GM21528 (cell line): ENCODE data around the gene NOP56.

Experiments used
- ATAC-seq: cut with Tn5 transposase; IDR thresholded peaks from one replicate; pipeline ENCODE4 v1.9.1; 2021; ENCODE audit warnings: mild to moderate bottlenecking, moderate library complexity; ENCODE audit not compliant: unreplicated experiment, low FRiP score

NOP56 gene

GRCh38 chr20:2651772-2652723, at the start of gene NOP56:
NOP56 (plus strand) TSS chr20:2652632; CDS start chr20:2652661, 29 bp downstream.
- ATAC-seq, result peak; percentile 77

GRCh38 chr20:2602746-2603145, 49.7 kb upstream of the NOP56 start:
- no peak for ATAC-seq

GRCh38 chr20:2603816-2604505, 48.5 kb upstream of the NOP56 start:
- ATAC-seq, result no peak

- no peak for ATAC-seq
Observed at GRCh38 chr20:2604506-2604835, 48.0 kb upstream of the NOP56 start.

- ATAC-seq, result no peak
Observed at GRCh38 chr20:2606507-2607006, 45.9 kb upstream of the NOP56 start.

- no peak for ATAC-seq
Observed at GRCh38 chr20:2610326-2610725, 42.1 kb upstream of the NOP56 start.

GRCh38 chr20:2610941-2611720, 41.3 kb upstream of the NOP56 start:
- no peak for ATAC-seq

GRCh38 chr20:2612073-2612472, 40.4 kb upstream of the NOP56 start:
- ATAC-seq, result no peak

GRCh38 chr20:2616634-2617033, 35.8 kb upstream of the NOP56 start:
- ATAC-seq, result no peak

- ATAC-seq, result no peak
Observed at GRCh38 chr20:2617099-2617714, 35.2 kb upstream of the NOP56 start.

GRCh38 chr20:2618815-2619214, 33.6 kb upstream of the NOP56 start:
- ATAC-seq, result no peak

GRCh38 chr20:2619337-2619736, 33.1 kb upstream of the NOP56 start:
- no peak for ATAC-seq

GRCh38 chr20:2619961-2620595, 32.4 kb upstream of the NOP56 start:
- ATAC-seq, result no peak

GRCh38 chr20:2624190-2624589, 28.2 kb upstream of the NOP56 start:
- no peak for ATAC-seq

GRCh38 chr20:2625062-2625461, 27.4 kb upstream of the NOP56 start:
- no peak for ATAC-seq

- ATAC-seq, result no peak
Observed at GRCh38 chr20:2626853-2627541, 25.4 kb upstream of the NOP56 start.

GRCh38 chr20:2631228-2631627, 21.2 kb upstream of the NOP56 start:
- ATAC-seq, result no peak

GRCh38 chr20:2633381-2633780, 19.1 kb upstream of the NOP56 start:
- ATAC-seq, result no peak

GRCh38 chr20:2637246-2637645, 15.2 kb upstream of the NOP56 start:
- no peak for ATAC-seq
